Caco-2 (cell line): Measurements from ENCODE around the gene COPB1. TPM values are rescaled to one million over a fixed set of nuclear protein-coding genes. Genes with fewer than 3 reads are reported as not detected.

Source experiments
- Bru-seq: library from RNA; stranded (reverse); fragments of 400-500 nt; gene quantifications from one replicate; lab custom pipeline; 2021; lab: Mats Ljungman, UMichigan
- BruChase-seq, 2 experiments: library from RNA; stranded (reverse); fragments of 400-500 nt; gene quantifications; one replicate each; lab custom pipeline; 2021; lab: Mats Ljungman, UMichigan
- BruUV-seq: library from RNA; stranded (reverse); fragments of 400-500 nt; replicated peaks from 2 replicates; lab custom pipeline; 2021; lab: Mats Ljungman, UMichigan
- CTCF ChIA-PET: fragments of 300-600 bp; sonication (Branson Sonifier 250); formaldehyde crosslinking; loops from one replicate; lab custom pipeline; 2022; ENCODE audit warnings: antibody characterized with exemption; lab: Charles Lee
- POLR2A ChIA-PET: fragments of 300-600 bp; sonication (Branson Sonifier 250); formaldehyde crosslinking; loops from one replicate; lab custom pipeline; 2022; ENCODE audit warnings: antibody characterized with exemption; lab: Charles Lee
- DNase-seq, 2 experiments: peaks; one replicate each; pipeline versions ENCODE4 v3.0.0 to v3.0.0-alpha.2; 2020 to 2022
- H3K27me3 ChIP-seq: replicated peaks from 2 replicates; pipeline ENCODE4 v1.6.0; 2011; ENCODE audit warnings: low read length; ENCODE audit not compliant: control insufficient read depth, insufficient read depth
- H3K36me3 ChIP-seq: 2 replicates; pipeline ENCODE4 v1.5.1; 2011; ENCODE audit warnings: low read length; ENCODE audit not compliant: control insufficient read depth, insufficient read depth
- H3K4me1 ChIP-seq: fragments of 250-450 bp; sonication (Bioruptor Pico); 2 replicates; pipeline ENCODE4 v1.5.1; 2020; ENCODE audit warnings: mild to moderate bottlenecking
- H3K4me3 ChIP-seq: 2 replicates; pipeline ENCODE4 v1.5.1; 2011; ENCODE audit warnings: low read depth, mild to moderate bottlenecking, control low read depth, low read length
- H3K9me3 ChIP-seq: fragments of 250-450 bp; sonication (Bioruptor Pico); 2 replicates; pipeline ENCODE4 v1.5.1; 2020; ENCODE audit warnings: mild to moderate bottlenecking, moderate library complexity
- H3K27ac Mint-ChIP-seq: one replicate; pipeline ENCODE4 v1.8.0; 2022; ENCODE audit warnings: mixed read lengths; ENCODE audit not compliant: unreplicated experiment
- H3K27me3 Mint-ChIP-seq: one replicate; pipeline ENCODE4 v1.8.0; 2022; ENCODE audit warnings: mixed read lengths; ENCODE audit not compliant: insufficient read depth, unreplicated experiment
- H3K36me3 Mint-ChIP-seq: one replicate; pipeline ENCODE4 v1.8.0; 2022; ENCODE audit warnings: mild to moderate bottlenecking, mixed read lengths; ENCODE audit not compliant: insufficient read depth, unreplicated experiment
- H3K4me1 Mint-ChIP-seq: one replicate; pipeline ENCODE4 v1.8.0; 2022; ENCODE audit warnings: low read depth, mixed read lengths; ENCODE audit not compliant: unreplicated experiment
- H3K4me3 Mint-ChIP-seq: one replicate; pipeline ENCODE4 v1.8.0; 2022; ENCODE audit warnings: mild to moderate bottlenecking, moderate library complexity, mixed read lengths; ENCODE audit not compliant: unreplicated experiment
- H3K9me3 Mint-ChIP-seq: one replicate; pipeline ENCODE4 v1.8.0; 2022; ENCODE audit warnings: mixed read lengths; ENCODE audit not compliant: unreplicated experiment
- intact Hi-C: fragments of 100-400 bp; cut with micrococcal nuclease; formaldehyde crosslinking; loops from one replicate; pipeline ENCODE4 v1.10.0; 2022; ENCODE audit not compliant: unreplicated experiment
- long read RNA-seq: library from polyadenylated mRNA; stranded (forward); transcript quantifications from one replicate; pipeline ENCODE4 v2.0.0, GENCODE V29; 2022
- total RNA-seq: library from RNA; stranded (reverse); gene quantifications from 2 replicates; pipeline ENCODE4 v1.2.3, GENCODE V29; 2022
- TF ChIP-seq, protein P1 (sequence below), 2 experiments: fragments of 200-600 bp in 1 of 2; IDR thresholded peaks; 1 replicate in 1 of 2; 2 replicates in 1 of 2; pipeline versions ENCODE4 v1.5.1 to v1.8.0; 2011 to 2022; ENCODE audit warnings: antibody characterized with exemption in 1 of 2, control low read depth in 1 of 2, inconsistent platforms in 1 of 2, low read depth in 1 of 2, low read length in 1 of 2, mild to moderate bottlenecking in 1 of 2, moderate library complexity in 1 of 2; ENCODE audit not compliant: insufficient read depth in 1 of 2, severe bottlenecking in 1 of 2, unreplicated experiment in 1 of 2

Gene COPB1, protein sequence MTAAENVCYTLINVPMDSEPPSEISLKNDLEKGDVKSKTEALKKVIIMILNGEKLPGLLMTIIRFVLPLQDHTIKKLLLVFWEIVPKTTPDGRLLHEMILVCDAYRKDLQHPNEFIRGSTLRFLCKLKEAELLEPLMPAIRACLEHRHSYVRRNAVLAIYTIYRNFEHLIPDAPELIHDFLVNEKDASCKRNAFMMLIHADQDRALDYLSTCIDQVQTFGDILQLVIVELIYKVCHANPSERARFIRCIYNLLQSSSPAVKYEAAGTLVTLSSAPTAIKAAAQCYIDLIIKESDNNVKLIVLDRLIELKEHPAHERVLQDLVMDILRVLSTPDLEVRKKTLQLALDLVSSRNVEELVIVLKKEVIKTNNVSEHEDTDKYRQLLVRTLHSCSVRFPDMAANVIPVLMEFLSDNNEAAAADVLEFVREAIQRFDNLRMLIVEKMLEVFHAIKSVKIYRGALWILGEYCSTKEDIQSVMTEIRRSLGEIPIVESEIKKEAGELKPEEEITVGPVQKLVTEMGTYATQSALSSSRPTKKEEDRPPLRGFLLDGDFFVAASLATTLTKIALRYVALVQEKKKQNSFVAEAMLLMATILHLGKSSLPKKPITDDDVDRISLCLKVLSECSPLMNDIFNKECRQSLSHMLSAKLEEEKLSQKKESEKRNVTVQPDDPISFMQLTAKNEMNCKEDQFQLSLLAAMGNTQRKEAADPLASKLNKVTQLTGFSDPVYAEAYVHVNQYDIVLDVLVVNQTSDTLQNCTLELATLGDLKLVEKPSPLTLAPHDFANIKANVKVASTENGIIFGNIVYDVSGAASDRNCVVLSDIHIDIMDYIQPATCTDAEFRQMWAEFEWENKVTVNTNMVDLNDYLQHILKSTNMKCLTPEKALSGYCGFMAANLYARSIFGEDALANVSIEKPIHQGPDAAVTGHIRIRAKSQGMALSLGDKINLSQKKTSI
- total RNA-seq (120 and 125 TPM in 2 replicates), Bru-seq, nascent RNA (percentile 88 among the genes with signal in this experiment), BruChase-seq, experiment 1, labeled RNA remaining after a 2-hour chase (percentile 90 among the genes with signal in this experiment), BruChase-seq, experiment 2, labeled RNA remaining after a 6-hour chase (percentile 96 among the genes with signal in this experiment)
- long read RNA-seq, transcript COPB1-202 (22 exons, 3,382 nt): major isoform, 172 of 268 reads
- long read RNA-seq, transcript COPB1-201 (22 exons, 3,481 nt): minor isoform, 17 of 268 reads
- long read RNA-seq, partial matches to known transcripts: 13 of 268 reads
- long read RNA-seq, other reads (novel, unspliced or antisense): 66 of 268 reads

DNA sequence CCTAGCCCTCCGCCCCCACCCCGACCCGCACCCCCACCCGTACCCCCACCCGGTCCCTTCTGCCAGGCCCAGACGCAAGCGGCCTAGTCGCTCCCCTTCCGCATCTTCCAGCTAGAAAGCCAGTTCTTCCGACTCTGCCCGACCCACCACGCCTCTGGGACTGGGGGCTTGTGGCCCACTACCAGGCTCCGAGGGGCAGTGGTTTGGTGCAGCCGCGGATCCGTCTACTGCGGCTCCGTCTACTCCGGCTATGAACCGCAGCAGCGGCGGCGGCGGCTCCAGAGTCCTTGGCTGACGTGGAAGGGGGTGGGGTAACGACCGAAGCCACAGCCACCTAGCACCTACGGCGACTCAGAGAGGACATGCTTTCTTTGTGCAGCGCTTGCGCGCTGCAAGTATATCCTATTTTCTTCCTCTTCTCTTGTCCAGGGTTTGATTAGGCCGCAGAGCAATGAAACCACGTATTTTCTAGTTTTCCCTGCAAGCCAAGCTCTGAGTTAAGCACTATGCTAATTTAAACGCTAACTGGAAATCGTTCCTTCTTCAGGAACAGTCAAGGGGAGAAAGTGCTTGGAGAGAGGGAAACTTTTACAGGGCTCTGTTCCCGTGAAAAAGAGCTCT lies at the start of gene COPB1:
Gene COPB1, minus strand, starts transcription at position 252 of the 621 bp plus-strand sequence. CDS start 883 bp downstream, outside the sequence.
- peaks cover 60% of the 10 kb centered on the region for H3K36me3 Mint-ChIP-seq
- peak; percentile 93 to 94 for DNase-seq
- Histone ChIP-seq H3K4me1 (peaks cover 12% of the 10 kb centered on the region; the same call in 1 of the 2 replicates), H3K27me3 (no peaks in the 10 kb centered on the region), H3K36me3 (no peaks in the 10 kb centered on the region), H3K4me3 (peak within 1 kb of the TSS; percentile 68), H3K9me3 (no peaks in the 10 kb centered on the region)
- BruUV-seq: no TSS peak
- intact Hi-C loops: loop anchor here (1.0 kb wide), 1 partner anchor 21 kb away; the partner anchor contains the start of gene PSMA1
- peak within 1 kb of the TSS; percentile 76 for H3K4me3 Mint-ChIP-seq
- no peaks in the 10 kb centered on the region for H3K9me3 Mint-ChIP-seq
- no peaks in the 10 kb centered on the region for H3K27me3 Mint-ChIP-seq
- H3K4me1 Mint-ChIP-seq: peaks cover 12% of the 10 kb centered on the region
- H3K27ac Mint-ChIP-seq: peak within 1 kb of the TSS; percentile 87
- POLR2A ChIA-PET: interaction anchor here (0.6 to 1.0 kb wide), 2 partner anchors 20 to 392 kb away, joined by 3 to 5 read pairs; partner anchors contain the start of genes CYP2R1 and PSMA1
- TF ChIP-seq, protein P1, sequence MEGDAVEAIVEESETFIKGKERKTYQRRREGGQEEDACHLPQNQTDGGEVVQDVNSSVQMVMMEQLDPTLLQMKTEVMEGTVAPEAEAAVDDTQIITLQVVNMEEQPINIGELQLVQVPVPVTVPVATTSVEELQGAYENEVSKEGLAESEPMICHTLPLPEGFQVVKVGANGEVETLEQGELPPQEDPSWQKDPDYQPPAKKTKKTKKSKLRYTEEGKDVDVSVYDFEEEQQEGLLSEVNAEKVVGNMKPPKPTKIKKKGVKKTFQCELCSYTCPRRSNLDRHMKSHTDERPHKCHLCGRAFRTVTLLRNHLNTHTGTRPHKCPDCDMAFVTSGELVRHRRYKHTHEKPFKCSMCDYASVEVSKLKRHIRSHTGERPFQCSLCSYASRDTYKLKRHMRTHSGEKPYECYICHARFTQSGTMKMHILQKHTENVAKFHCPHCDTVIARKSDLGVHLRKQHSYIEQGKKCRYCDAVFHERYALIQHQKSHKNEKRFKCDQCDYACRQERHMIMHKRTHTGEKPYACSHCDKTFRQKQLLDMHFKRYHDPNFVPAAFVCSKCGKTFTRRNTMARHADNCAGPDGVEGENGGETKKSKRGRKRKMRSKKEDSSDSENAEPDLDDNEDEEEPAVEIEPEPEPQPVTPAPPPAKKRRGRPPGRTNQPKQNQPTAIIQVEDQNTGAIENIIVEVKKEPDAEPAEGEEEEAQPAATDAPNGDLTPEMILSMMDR (IDR thresholded peaks at IDR 0.05; ENCODE audit: insufficient read depth in 1 of 2, low read depth in 1 of 2, low read length in 1 of 2, severe bottlenecking in 1 of 2, unreplicated experiment in 1 of 2): no peak
- CTCF ChIA-PET: interaction anchor here (0.8 kb wide), 1 partner anchor 409 kb away, joined by 3 read pairs; no protein-coding TSS in a partner anchor

DNA sequence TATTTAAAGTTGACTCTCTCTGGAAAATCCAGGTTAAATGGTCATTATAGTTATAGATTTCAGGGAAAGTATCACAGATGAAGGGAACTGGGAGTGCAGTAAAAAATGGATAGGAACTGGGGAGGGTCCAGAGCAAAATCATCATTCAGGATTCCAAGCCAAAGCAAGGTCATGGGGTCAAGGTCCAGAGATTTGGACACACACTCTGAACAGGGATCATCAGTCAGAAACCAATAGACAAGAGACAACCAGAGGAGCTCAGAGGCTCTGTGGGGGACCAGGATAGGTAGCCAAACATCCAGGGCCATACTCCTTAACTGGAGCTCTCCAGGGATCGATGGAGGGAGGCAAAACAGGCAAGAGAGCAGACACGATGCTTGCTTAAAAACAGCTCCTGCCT lies 47.8 kb upstream of the COPB1 start:
- no TSS peak for BruUV-seq
- Mint-ChIP-seq H3K9me3 (no peaks in the 10 kb centered on the region), H3K4me3 (no peak overlapping the region), H3K36me3 (no peaks in the 10 kb centered on the region), H3K4me1 (no peaks in the 10 kb centered on the region), H3K27ac (no peak overlapping the region), H3K27me3 (no peaks in the 10 kb centered on the region)
- Histone ChIP-seq H3K36me3 (no peaks in the 10 kb centered on the region), H3K9me3 (no peaks in the 10 kb centered on the region), H3K27me3 (no peaks in the 10 kb centered on the region), H3K4me1 (no peaks in the 10 kb centered on the region), H3K4me3 (no peak overlapping the region)
- intact Hi-C loops: no loop called here
- TF ChIP-seq, protein P1 (IDR thresholded peaks at IDR 0.05; ENCODE audit: insufficient read depth in 1 of 2, low read depth in 1 of 2, low read length in 1 of 2, severe bottlenecking in 1 of 2, unreplicated experiment in 1 of 2): no peak
- DNase-seq: no peak
- CTCF ChIA-PET: no interaction called here
- POLR2A ChIA-PET: no interaction called here
